Endometrium (tissue), 2 donors: ENCODE measurements around the gene SEC63.

Source experiments
- FAIRE-seq: peaks from 2 replicates; lab custom pipeline; 2012; peaks lifted over from hg19 to GRCh38; lab: Jason Lieb, UNC
- donor health status: control.
- donor health status: control.

SEC63 gene

GRCh38 chr6:107819217-107819616 is 138.8 kb downstream of the SEC63 start:
- FAIRE-seq = no peak

DNA sequence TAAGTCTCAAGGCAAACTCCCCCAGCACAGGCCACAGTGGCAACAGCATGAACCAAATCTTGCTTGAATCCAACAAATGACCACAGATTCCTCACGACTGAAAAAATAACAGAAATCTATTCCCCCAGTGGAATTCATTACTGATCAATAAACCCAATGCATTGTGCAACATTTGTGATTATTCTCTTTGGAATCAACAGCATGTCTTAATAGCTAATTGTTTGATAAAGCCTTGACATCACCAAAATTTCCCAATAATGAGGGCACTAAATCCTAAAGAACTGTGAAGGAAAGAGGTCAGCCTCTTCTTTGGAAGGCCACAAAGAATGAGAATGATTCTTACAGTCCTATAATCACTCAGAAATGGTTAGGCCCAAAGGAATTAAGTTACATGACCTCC is 139.7 kb downstream of the SEC63 start:
- FAIRE-seq = no peak

GRCh38 chr6:107817784-107818183 is 140.2 kb downstream of the SEC63 start:
- no peak for FAIRE-seq
